Activated CD4-positive, alpha-beta T cell treated with anti-CD3 and anti-CD28 coated beads, Interleukin-2, amount 10 ng/mL, durations not matched to agents 24 days and 14 days (primary cell): ENCODE data around the gene B4GALT6. TPM values are rescaled to one million over a fixed set of nuclear protein-coding genes. Genes with fewer than 3 reads are reported as not detected.

Experiments
- DNase-seq: peaks from one replicate; pipeline ENCODE4 v3.0.0; 2022
- H3K27ac Mint-ChIP-seq: one replicate; pipeline ENCODE4 v1.8.0; 2022; ENCODE audit warnings: mild to moderate bottlenecking, mixed read lengths
- H3K27me3 Mint-ChIP-seq: one replicate; pipeline ENCODE4 v1.8.0; 2022; ENCODE audit warnings: mixed read lengths
- H3K36me3 Mint-ChIP-seq: one replicate; pipeline ENCODE4 v1.8.0; 2022; ENCODE audit warnings: low read depth, mild to moderate bottlenecking, mixed read lengths
- H3K4me1 Mint-ChIP-seq: one replicate; pipeline ENCODE4 v1.8.0; 2021; ENCODE audit warnings: mixed read lengths
- H3K4me3 Mint-ChIP-seq: one replicate; pipeline ENCODE4 v1.8.0; 2022; ENCODE audit warnings: mild to moderate bottlenecking, moderate library complexity, mixed read lengths
- H3K9me3 Mint-ChIP-seq: one replicate; pipeline ENCODE4 v1.8.0; 2021; ENCODE audit warnings: mixed read lengths
- intact Hi-C: fragments of 100-400 bp; cut with micrococcal nuclease; formaldehyde crosslinking; loops from one replicate; pipeline ENCODE4 v1.15.1; 2023
- total RNA-seq: library from RNA; stranded (reverse); gene quantifications from 2 replicates; pipeline ENCODE4 v1.2.3, GENCODE V29; 2022

B4GALT6 gene
- total RNA-seq, 1 donor from 2014 or later, result 2.8 TPM

GRCh38 chr18:31710826-31711225 lies 26.4 kb upstream of the B4GALT6 start:
- intact Hi-C loops, result no loop called here
- Mint-ChIP-seq H3K36me3 (no peaks in the 10 kb centered on the region), H3K9me3 (no peaks in the 10 kb centered on the region), H3K4me1 (no peaks in the 10 kb centered on the region), H3K27ac (no peak overlapping the region), H3K27me3 (no peaks in the 10 kb centered on the region), H3K4me3 (no peak overlapping the region)
- no peak for DNase-seq

- no peak for DNase-seq
- Mint-ChIP-seq H3K9me3 (no peaks in the 10 kb centered on the region), H3K36me3 (no peaks in the 10 kb centered on the region), H3K27me3 (peaks cover 2% of the 10 kb centered on the region), H3K27ac (no peak overlapping the region), H3K4me1 (no peaks in the 10 kb centered on the region), H3K4me3 (no peak overlapping the region)
- intact Hi-C loops, result no loop called here
These were observed 23.4 kb upstream of the B4GALT6 start for GRCh38 chr18:31707815-31708214.

- H3K4me1 Mint-ChIP-seq, result peaks cover 3% of the 10 kb centered on the region
- no peaks in the 10 kb centered on the region for H3K9me3 Mint-ChIP-seq
- intact Hi-C loops, result no loop called here
- H3K4me3 Mint-ChIP-seq, result no peak overlapping the region
- DNase-seq, result peak; percentile 48
- no peak overlapping the region for H3K27ac Mint-ChIP-seq
- no peaks in the 10 kb centered on the region for H3K36me3 Mint-ChIP-seq
- peaks cover 2% of the 10 kb centered on the region for H3K27me3 Mint-ChIP-seq
These were observed 18.1 kb upstream of the B4GALT6 start for GRCh38 chr18:31702449-31702848.

GRCh38 chr18:31701744-31702143 lies 17.4 kb upstream of the B4GALT6 start:
- intact Hi-C loops, result no loop called here
- Mint-ChIP-seq H3K27ac (no peak overlapping the region), H3K4me1 (peaks cover 3% of the 10 kb centered on the region), H3K36me3 (no peaks in the 10 kb centered on the region), H3K27me3 (peaks cover 3% of the 10 kb centered on the region), H3K4me3 (no peak overlapping the region), H3K9me3 (no peaks in the 10 kb centered on the region)
- no peak for DNase-seq

GRCh38 chr18:31700990-31701389 lies 16.6 kb upstream of the B4GALT6 start:
- H3K4me1 Mint-ChIP-seq, result peaks cover 3% of the 10 kb centered on the region
- DNase-seq, result no peak
- intact Hi-C loops, result no loop called here
- H3K36me3 Mint-ChIP-seq, result no peaks in the 10 kb centered on the region
- H3K27me3 Mint-ChIP-seq, result peaks cover 6% of the 10 kb centered on the region
- no peak overlapping the region for H3K27ac Mint-ChIP-seq
- no peaks in the 10 kb centered on the region for H3K9me3 Mint-ChIP-seq
- H3K4me3 Mint-ChIP-seq, result no peak overlapping the region

GRCh38 chr18:31697351-31698298 lies 13.2 kb upstream of the B4GALT6 start:
- Mint-ChIP-seq H3K4me1 (peaks cover 3% of the 10 kb centered on the region), H3K4me3 (no peak overlapping the region), H3K27ac (no peak overlapping the region), H3K9me3 (no peaks in the 10 kb centered on the region), H3K27me3 (peaks cover 22% of the 10 kb centered on the region), H3K36me3 (no peaks in the 10 kb centered on the region)
- no peak for DNase-seq
- intact Hi-C loops, result no loop called here

- Mint-ChIP-seq H3K36me3 (no peaks in the 10 kb centered on the region), H3K4me1 (no peaks in the 10 kb centered on the region), H3K4me3 (no peak overlapping the region), H3K27me3 (peaks cover 26% of the 10 kb centered on the region), H3K27ac (no peak overlapping the region), H3K9me3 (no peaks in the 10 kb centered on the region)
- intact Hi-C loops, result no loop called here
- DNase-seq, result no peak
These were observed 11.6 kb upstream of the B4GALT6 start for GRCh38 chr18:31695989-31696388.

- no peak overlapping the region for H3K27ac Mint-ChIP-seq
- intact Hi-C loops, result no loop called here
- H3K36me3 Mint-ChIP-seq, result no peaks in the 10 kb centered on the region
These were observed 9.9 kb upstream of the B4GALT6 start for GRCh38 chr18:31694297-31694696.

GRCh38 chr18:31688606-31689005 lies 4.2 kb upstream of the B4GALT6 start:
- intact Hi-C loops, result loop anchor here (10.0 kb wide), 1 partner anchor 54 kb away; no protein-coding TSS in a partner anchor
- Mint-ChIP-seq H3K27ac (no peak overlapping the region), H3K4me1 (peaks cover 12% of the 10 kb centered on the region), H3K27me3 (peaks cover 38% of the 10 kb centered on the region), H3K36me3 (no peaks in the 10 kb centered on the region), H3K4me3 (no peak overlapping the region), H3K9me3 (no peaks in the 10 kb centered on the region)
- DNase-seq, result no peak

More at GRCh38 chr18:31694297-31694696, 9.9 kb upstream of the B4GALT6 start:
- Mint-ChIP-seq H3K4me1 (no peaks in the 10 kb centered on the region), H3K4me3 (no peak overlapping the region), H3K9me3 (no peaks in the 10 kb centered on the region), H3K27me3 (peaks cover 26% of the 10 kb centered on the region)
- DNase-seq, result no peak

GRCh38 chr18:31686986-31687928 lies 2.9 kb upstream of the B4GALT6 start:
- H3K27me3 Mint-ChIP-seq, result peaks cover 42% of the 10 kb centered on the region
- no peaks in the 10 kb centered on the region for H3K36me3 Mint-ChIP-seq
- peaks cover 12% of the 10 kb centered on the region for H3K4me1 Mint-ChIP-seq
- no peaks in the 10 kb centered on the region for H3K9me3 Mint-ChIP-seq
- H3K27ac Mint-ChIP-seq, result no peak overlapping the region
- intact Hi-C loops, result loop anchor here (10.0 kb wide), 1 partner anchor 52 kb away; no protein-coding TSS in a partner anchor
- H3K4me3 Mint-ChIP-seq, result no peak overlapping the region
- no peak for DNase-seq

- no peaks in the 10 kb centered on the region for H3K9me3 Mint-ChIP-seq
- H3K4me3 Mint-ChIP-seq, result peak overlapping the region; percentile 81
- DNase-seq, result no peak
- intact Hi-C loops, result loop anchor here (10.0 kb wide), 1 partner anchor 52 kb away; no protein-coding TSS in a partner anchor
- H3K27me3 Mint-ChIP-seq, result peaks cover 43% of the 10 kb centered on the region
- no peaks in the 10 kb centered on the region for H3K36me3 Mint-ChIP-seq
- peaks cover 12% of the 10 kb centered on the region for H3K4me1 Mint-ChIP-seq
- no peak overlapping the region for H3K27ac Mint-ChIP-seq
These were observed 2.2 kb upstream of the B4GALT6 start for GRCh38 chr18:31686572-31686971.

- Mint-ChIP-seq H3K36me3 (no peaks in the 10 kb centered on the region), H3K9me3 (no peaks in the 10 kb centered on the region), H3K27me3 (peaks cover 51% of the 10 kb centered on the region), H3K4me1 (peaks cover 12% of the 10 kb centered on the region), H3K4me3 (peak overlapping the region; percentile 81), H3K27ac (peak overlapping the region; percentile 40)
- peak; percentile 85 for DNase-seq
- intact Hi-C loops, result loop anchor here (1.0 to 10.0 kb wide), 3 partner anchors 27 to 258 kb away; partner anchors contain the start of gene TRAPPC8
These were observed 1.0 kb upstream of the B4GALT6 start for GRCh38 chr18:31685097-31686082.

- Mint-ChIP-seq H3K27me3 (peaks cover 56% of the 10 kb centered on the region), H3K36me3 (no peaks in the 10 kb centered on the region), H3K4me3 (peak overlapping the region; percentile 89), H3K4me1 (peaks cover 12% of the 10 kb centered on the region), H3K9me3 (no peaks in the 10 kb centered on the region), H3K27ac (peak overlapping the region; percentile 82)
- no peak for DNase-seq
- intact Hi-C loops, result loop anchor here (2.0 to 10.0 kb wide), 2 partner anchors 25 to 49 kb away; no protein-coding TSS in a partner anchor
These were observed 458 bp downstream of the B4GALT6 start for GRCh38 chr18:31683968-31684278.
